GM20431 (cell line): ENCODE data around the gene RAB3B.
"Not testable (repeated sequence)": the region's sequence is repeated elsewhere in the genome, so short reads cannot be mapped to it uniquely, and the experiment has no call there.

Experiments used
- in situ Hi-C: fragments of 300-500 bp; cut with MseI, MboI; formaldehyde crosslinking; loops from one replicate; pipeline ENCODE4 v1.15.0; 2020; ENCODE audit warnings: low sequenced_read_pairs; ENCODE audit not compliant: unreplicated experiment

Gene RAB3B

DNA sequence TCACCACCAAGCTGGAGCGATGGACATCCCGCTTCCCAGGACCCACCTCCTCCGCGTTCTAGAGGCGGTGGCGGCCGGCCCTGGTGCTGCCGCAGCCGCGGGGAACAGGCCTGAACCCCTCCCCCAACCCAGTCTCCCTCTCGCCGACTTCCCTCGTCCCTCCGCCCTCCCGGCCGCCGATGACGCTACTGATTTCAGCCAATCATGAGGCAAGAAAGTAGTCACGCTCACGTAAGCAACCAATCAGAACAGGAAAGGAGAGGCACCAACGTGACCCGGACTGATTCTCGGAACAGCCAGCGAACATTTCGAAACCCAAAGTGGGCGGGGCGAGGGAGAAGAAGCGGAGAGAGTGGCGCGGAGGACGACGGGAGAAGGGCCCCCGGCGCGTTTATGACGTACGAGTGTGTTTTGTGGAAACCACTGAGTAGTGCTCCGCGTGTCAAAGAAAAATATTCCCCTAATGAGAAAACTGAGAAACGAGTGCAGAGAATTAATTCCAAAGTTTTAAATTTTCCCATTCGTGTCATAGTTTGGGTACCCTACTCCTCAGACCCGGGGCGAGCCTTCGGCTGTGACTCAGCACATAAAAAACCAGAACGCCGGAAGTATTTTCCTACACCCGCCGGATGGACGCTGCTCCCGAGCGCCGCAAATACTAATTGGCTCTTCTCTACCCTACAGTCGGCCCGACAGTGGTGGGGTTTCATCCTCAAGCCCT, 111.7 kb downstream of the RAB3B start, which contains the start of gene NRDC:
NRDC (minus strand) TSS at position 112 of the 721 bp plus-strand sequence. CDS start 112 bp downstream, outside the sequence.
- in situ Hi-C loops, result no loop called here

GRCh38 chr1:51878308-51878615, 112.2 kb downstream of the RAB3B start:
- in situ Hi-C loops, result no loop called here

GRCh38 chr1:51877434-51878307, 112.8 kb downstream of the RAB3B start:
- in situ Hi-C loops, result no loop called here

DNA sequence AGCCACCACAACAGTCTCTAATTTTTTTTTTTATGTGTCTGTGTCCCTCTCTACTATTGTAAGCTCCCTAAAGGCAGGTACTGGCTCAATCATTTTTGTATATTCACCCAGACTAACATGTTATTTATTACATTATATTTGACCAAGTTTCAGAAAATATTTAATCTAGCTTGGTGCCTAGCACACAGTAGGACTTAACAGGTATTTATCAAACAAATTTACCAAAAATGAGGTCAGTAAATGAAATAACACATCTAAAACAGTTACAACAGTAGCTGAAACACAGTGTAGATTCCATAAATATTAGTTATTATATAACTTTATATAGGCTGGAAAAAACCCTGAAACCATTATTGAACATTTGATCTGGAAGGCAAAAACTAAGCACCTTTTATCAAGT, 114.7 kb downstream of the RAB3B start:
- in situ Hi-C loops, result no loop called here

GRCh38 chr1:51875291-51875772, 115.2 kb downstream of the RAB3B start:
- in situ Hi-C loops, result no loop called here

- in situ Hi-C loops, result not testable (repeated sequence)
Observed at GRCh38 chr1:51873270-51873669, 117.2 kb downstream of the RAB3B start.

GRCh38 chr1:51871351-51871975, 119.0 kb downstream of the RAB3B start:
- in situ Hi-C loops, result no loop called here

DNA sequence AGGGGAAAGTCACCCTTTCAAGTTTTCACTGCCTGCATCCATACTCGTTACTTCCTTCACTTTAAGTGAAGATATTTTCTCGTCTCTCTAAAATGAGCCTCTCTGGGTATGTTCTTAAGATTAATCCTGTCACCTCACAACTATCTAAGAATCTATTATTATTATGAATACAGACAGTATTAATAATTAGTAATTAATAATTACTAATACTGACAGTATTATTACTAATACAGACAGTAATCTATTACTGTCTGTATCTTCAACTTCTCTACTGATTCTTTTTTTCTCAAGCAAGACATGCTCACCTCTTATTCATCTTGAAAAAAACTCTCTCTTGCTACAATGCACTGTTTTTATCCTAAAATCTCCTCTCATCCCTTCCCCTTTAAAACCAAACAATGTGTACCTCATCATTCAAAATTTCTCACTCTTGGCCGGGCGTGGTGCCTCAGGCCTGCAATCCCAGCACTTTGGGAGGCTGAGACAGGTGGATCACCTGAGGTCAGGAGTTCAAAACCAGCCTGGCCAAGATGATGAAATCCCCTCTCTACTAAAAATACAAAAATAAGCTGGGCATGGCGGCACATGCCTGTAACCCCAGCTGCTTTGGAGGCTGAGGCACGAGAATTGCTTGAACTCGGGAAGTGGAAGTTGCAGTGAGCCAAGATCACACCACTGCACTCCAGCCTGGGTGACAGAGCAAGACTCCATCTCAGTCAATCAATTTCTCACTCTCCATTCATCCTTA, 119.7 kb downstream of the RAB3B start:
- in situ Hi-C loops, result no loop called here

DNA sequence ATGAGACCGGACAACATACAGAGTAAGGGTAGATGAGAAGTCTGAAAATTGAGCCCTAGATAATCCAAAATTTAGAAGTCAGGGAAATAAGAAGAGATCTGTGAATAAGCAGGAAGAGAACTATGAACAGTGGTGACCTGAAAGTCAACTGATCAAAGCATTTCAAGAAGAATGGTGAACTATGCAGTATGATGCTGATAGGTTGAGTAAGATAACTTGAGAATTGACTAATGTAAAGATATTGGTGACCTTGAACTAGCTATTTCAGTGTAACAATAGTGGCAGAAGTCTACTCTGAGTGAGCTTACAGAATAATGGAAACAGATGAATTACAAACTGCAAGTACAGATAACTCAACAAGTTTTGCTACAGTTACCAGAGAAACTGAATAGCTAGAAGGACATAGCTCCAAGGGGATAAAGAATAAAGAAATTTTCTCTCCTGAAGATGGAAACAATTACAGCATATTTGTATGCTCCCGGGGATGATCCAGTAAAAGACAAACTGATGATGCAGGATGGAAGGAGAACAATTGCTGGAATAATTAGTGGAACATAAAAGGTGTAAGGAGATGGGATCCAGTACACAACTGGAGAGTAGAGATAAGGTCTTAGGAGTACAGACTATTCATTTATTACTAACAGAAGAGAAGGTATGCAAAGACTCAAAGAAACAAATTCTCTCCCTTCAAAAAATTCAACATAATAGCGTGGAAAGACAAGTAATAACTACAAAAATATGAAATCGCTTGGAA, 122.8 kb downstream of the RAB3B start:
- in situ Hi-C loops, result no loop called here

- in situ Hi-C loops, result no loop called here
Observed at GRCh38 chr1:51863384-51863783, 127.1 kb downstream of the RAB3B start.

- in situ Hi-C loops, result no loop called here
Observed at GRCh38 chr1:51861669-51862068, 128.8 kb downstream of the RAB3B start.

- in situ Hi-C loops, result no loop called here
Observed at GRCh38 chr1:51859735-51860134, 130.8 kb downstream of the RAB3B start.

- in situ Hi-C loops, result no loop called here
Observed at GRCh38 chr1:51859333-51859732, 131.2 kb downstream of the RAB3B start.

DNA sequence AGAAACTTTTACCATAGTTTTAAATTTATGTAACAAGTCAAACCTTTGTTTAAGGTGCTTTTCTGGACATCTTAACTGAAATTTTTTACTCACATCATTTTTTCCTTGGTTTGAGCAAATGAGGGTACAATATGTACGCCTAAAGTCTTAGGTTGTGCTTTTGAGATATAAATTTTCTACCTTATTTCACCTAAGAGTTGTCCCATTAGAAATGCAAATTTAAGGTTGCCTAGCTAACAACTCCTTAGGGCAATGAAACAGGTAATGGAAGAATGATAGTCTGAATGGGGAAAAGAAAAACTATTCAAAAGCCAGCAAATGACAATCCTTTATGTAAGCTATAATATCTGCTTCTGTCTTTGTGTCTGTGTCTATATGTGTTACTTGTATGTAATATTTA, 131.6 kb downstream of the RAB3B start:
- in situ Hi-C loops, result no loop called here
